Subcutaneous abdominal adipose tissue (tissue), 5 donors: ENCODE results near the gene FBN1.

Source experiments
- H3K27ac ChIP-seq: one replicate; pipeline ENCODE4 v1.7.0; 2013; ENCODE audit warnings: low read depth, mild to moderate bottlenecking, inconsistent platforms, low read length, moderate library complexity
- H3K27me3 ChIP-seq, 5 donors: one replicate each; pipeline ENCODE4 v1.7.0; 2013; ENCODE audit warnings: low read length in 5 of 5, inconsistent platforms in 1 of 5; ENCODE audit not compliant: control insufficient read depth in 5 of 5, insufficient read depth in 4 of 5
- H3K36me3 ChIP-seq, 5 donors: one replicate each; pipeline ENCODE4 v1.7.0; 2013; ENCODE audit warnings: low read length in 5 of 5; ENCODE audit not compliant: control insufficient read depth in 5 of 5, insufficient read depth in 5 of 5
- H3K4me1 ChIP-seq, 5 donors: one replicate each; pipeline ENCODE4 v1.7.0; 2013; ENCODE audit warnings: low read length in 5 of 5, mild to moderate bottlenecking in 3 of 5, moderate library complexity in 1 of 5; ENCODE audit not compliant: control insufficient read depth in 5 of 5, insufficient read depth in 5 of 5
- H3K4me3 ChIP-seq, 5 donors: one replicate each; pipeline ENCODE4 v1.7.0; 2013; ENCODE audit warnings: low read length in 5 of 5, low read depth in 1 of 5
- H3K9ac ChIP-seq, 5 donors: one replicate each; pipeline ENCODE4 v1.7.0; 2013; ENCODE audit warnings: low read length in 5 of 5, mild to moderate bottlenecking in 4 of 5, moderate library complexity in 3 of 5
- H3K9me3 ChIP-seq, 5 donors: one replicate each; pipeline ENCODE4 v1.7.0; 2013; ENCODE audit warnings: low read length in 5 of 5; ENCODE audit not compliant: control insufficient read depth in 5 of 5
- donor health status: healthy.
- donor health status: healthy.
- donor health status: healthy.
- donor health status: healthy.
- donor health status: healthy.

The FBN1 gene

DNA sequence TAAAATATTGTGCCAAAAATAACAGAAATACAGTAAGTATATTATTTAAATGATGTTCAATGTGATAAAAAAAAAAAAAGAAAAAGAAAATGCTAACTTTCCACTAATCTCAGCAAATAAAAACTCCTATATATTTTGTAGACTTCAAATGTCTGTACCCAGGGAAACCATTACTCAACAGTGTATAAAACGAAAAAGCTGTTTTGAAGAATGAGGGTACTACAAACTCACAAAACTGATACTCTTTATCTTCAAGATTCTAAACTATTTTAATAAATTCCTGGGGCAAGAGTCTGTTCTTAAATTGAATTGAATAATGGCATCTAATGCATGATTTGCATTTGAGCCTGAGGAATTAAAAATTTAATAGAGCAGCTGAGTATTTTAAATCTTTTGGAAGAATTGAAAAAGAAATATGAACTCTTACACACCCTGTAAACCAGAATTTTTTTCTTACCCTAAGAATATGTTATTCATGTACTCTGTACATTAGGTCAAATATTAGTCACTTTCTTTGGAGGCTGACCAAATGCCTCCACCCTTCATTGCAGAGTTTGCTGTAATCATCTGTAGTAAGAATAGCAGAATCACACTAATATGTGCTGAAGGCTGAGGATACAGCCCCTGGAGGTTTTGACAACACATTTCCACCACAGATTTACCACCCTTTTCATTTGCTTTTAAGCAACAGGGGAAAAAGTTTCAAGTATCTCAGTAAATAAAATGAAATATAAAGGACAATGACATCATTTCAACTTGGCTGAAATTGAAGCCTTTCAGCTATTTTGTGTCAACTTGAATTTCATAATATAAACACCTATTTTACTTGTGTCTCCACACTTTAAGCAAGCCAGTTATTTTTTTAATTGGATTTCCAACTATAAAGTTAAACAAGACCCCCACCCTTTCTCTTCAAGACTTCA is 79.7 kb downstream of the FBN1 start:
- Histone ChIP-seq H3K4me1 (peaks cover 3 to 23% (median 20%) of the 10 kb centered on the region in 5 donors), H3K9ac (peak overlapping the region in 1 of 5 donors; percentile 3), H3K27me3 (no peaks in the 10 kb centered on the region), H3K36me3 (no peaks in the 10 kb centered on the region), H3K27ac (peak overlapping the region; percentile 78), H3K4me3 (no peak overlapping the region), H3K9me3 (no peaks in the 10 kb centered on the region)

DNA sequence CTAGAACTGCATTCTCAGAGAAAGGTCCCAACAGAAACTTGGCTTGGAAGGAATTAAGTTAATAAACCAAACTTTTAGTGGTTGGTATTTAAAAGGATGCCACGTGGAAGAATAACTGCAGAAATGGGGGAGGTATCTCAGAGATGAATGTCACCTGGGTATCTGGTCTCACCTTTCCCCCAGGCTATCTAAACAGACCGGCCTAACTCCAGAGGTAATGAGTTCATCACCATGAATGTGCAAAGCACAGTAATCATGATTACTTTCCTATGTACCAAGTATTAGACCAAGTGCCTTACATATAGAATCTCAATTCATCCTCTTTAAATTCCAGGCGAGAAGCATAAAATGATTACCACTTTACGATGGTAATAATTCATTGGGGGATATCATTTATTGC is 80.8 kb downstream of the FBN1 start:
- Histone ChIP-seq H3K4me1 (peaks cover 3 to 31% (median 27%) of the 10 kb centered on the region in 5 donors), H3K27me3 (no peaks in the 10 kb centered on the region), H3K4me3 (no peak overlapping the region), H3K27ac (peak overlapping the region; percentile 78), H3K9me3 (no peaks in the 10 kb centered on the region), H3K9ac (peak overlapping the region in 1 of 5 donors; percentile 3), H3K36me3 (no peaks in the 10 kb centered on the region)

DNA sequence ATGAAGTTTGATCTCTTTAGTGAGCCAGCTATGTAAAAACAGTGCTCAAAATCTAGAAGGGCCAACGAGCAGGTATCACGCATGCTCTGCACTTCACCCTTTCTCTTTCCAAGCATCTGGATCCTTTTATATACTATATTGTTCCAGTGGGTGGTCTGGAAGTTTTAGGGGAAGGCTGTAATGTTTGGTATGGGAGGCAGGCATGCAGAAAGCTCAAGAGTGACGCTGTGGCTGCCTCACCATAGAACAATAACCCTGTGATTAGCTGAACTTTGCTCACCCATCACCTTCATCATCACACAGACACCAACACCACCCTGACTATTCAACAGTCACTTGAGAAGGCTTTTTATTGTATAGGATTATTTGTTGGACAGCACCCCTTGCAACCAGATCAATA is 81.6 kb downstream of the FBN1 start:
- no peaks in the 10 kb centered on the region for H3K9me3 ChIP-seq
- no peak overlapping the region for H3K4me3 ChIP-seq
- H3K27ac ChIP-seq, result peak overlapping the region; percentile 25
- no peaks in the 10 kb centered on the region for H3K36me3 ChIP-seq
- no peaks in the 10 kb centered on the region for H3K27me3 ChIP-seq
- peaks cover 3 to 39% (median 35%) of the 10 kb centered on the region in 5 donors for H3K4me1 ChIP-seq
- H3K9ac ChIP-seq, result no peak overlapping the region

DNA sequence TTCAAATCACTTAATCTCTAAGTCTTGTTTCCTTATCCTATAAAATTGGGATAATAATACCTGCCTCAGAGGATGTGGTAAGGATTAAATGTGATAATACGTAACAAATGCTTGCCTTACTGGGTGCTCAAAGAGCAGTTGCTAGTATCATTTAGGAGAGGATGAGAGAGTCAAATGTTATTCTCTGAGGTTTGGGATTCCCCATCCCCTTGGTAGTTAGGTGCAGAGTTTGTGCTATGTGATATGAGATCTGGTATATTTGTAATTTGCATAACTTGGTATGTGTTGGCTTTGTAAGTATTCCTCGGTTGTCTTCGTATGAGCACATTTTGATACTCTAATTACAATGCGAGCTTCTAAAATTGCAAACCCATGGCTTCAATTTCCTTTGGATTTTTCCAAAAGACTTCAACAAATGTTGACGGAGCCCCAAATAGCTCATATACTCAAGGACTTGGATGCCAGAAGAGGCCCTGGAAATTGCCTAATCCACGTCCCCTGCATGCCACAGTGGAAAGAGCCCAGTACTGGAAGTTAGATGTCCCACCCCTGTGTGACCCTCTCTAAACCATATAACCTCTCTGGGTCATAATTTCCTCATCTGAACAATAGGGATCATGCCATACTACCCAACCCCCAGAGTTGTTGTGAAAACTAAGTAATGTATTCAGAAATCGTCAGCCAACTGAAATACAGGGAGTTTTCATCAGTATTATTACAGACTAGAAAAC is 85.0 kb downstream of the FBN1 start:
- Histone ChIP-seq H3K9ac (no peak overlapping the region), H3K27me3 (no peaks in the 10 kb centered on the region), H3K9me3 (no peaks in the 10 kb centered on the region), H3K4me1 (peaks cover 0 to 28% (median 23%) of the 10 kb centered on the region in 5 donors), H3K4me3 (no peak overlapping the region), H3K27ac (peak overlapping the region; percentile 62), H3K36me3 (peaks cover 0 to 9% (median 0%) of the 10 kb centered on the region in 5 donors)

DNA sequence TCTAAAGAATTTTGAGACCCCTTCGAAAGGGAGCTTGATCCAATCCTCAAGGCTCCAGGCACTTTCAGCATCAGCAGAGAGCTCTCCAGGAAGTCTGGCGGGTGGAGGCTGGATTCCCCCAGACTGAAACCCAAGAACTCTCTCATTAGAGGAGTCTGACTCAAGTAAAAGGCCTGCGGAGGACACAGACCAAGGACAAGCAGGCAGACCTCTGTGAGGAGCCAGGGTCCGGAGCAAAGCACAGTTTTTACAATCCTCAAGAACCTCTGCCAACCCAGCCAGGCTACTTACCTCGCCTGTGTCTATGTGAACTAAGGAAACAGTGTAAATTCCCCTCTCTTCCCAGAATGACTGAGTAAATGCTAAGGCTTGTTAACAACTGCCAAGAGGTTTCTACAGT is 86.2 kb downstream of the FBN1 start:
- H3K36me3 ChIP-seq, result peaks cover 0 to 9% (median 0%) of the 10 kb centered on the region in 5 donors
- H3K9ac ChIP-seq, result peak overlapping the region in 2 of 5 donors; percentile 5 to 11
- H3K4me3 ChIP-seq, result no peak overlapping the region
- H3K9me3 ChIP-seq, result no peaks in the 10 kb centered on the region
- no peaks in the 10 kb centered on the region for H3K27me3 ChIP-seq
- peaks cover 0 to 38% (median 30%) of the 10 kb centered on the region in 5 donors for H3K4me1 ChIP-seq
- H3K27ac ChIP-seq, result peak overlapping the region; percentile 62

DNA sequence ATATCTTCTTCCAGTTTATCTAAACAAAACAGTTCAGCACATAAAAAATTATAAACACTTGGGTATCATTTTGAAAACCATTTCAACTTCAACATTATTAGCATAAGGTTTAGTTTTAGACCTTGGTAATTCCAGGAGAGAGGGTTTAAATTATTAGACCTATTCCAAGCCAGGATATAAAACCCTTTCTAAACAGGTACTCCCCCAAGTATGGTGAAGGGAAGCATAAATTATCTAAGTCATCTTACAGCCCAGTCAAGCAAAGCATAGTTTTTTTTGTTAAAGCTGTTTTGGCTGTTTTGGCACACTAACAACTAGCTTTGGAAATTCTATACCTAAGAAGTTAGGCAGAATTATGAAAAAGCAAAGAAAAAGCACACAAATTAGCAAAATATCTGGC is 87.3 kb downstream of the FBN1 start:
- H3K36me3 ChIP-seq, result peaks cover 0 to 9% (median 0%) of the 10 kb centered on the region in 5 donors
- H3K4me1 ChIP-seq, result peaks cover 0 to 47% (median 40%) of the 10 kb centered on the region in 5 donors
- no peaks in the 10 kb centered on the region for H3K27me3 ChIP-seq
- H3K9ac ChIP-seq, result no peak overlapping the region
- H3K27ac ChIP-seq, result peak overlapping the region; percentile 62
- H3K9me3 ChIP-seq, result no peaks in the 10 kb centered on the region
- no peak overlapping the region for H3K4me3 ChIP-seq

DNA sequence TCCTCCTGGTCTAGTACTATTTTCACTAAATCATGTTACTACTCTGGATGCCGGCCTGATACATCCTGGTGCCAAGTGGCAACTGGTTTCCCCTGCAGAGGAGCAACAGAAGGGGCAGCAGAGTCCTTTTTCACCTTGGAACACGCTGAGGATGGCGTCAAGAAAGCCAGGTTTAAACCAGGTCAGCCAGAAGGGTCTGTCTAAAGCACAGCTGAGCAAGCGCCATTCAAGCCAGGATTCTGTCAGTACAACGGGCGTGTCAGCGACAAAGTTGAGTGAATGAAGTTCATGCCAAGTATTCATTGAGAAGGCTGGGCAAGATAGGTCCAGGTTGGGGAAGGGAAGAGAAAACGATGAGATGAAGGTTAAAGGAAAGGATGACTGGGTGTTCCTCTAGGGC is 88.2 kb downstream of the FBN1 start:
- Histone ChIP-seq H3K9ac (no peak overlapping the region), H3K9me3 (no peaks in the 10 kb centered on the region), H3K27ac (no peak overlapping the region), H3K4me1 (peaks cover 0 to 50% (median 41%) of the 10 kb centered on the region in 5 donors), H3K36me3 (peaks cover 0 to 9% (median 0%) of the 10 kb centered on the region in 5 donors), H3K4me3 (no peak overlapping the region), H3K27me3 (no peaks in the 10 kb centered on the region)

DNA sequence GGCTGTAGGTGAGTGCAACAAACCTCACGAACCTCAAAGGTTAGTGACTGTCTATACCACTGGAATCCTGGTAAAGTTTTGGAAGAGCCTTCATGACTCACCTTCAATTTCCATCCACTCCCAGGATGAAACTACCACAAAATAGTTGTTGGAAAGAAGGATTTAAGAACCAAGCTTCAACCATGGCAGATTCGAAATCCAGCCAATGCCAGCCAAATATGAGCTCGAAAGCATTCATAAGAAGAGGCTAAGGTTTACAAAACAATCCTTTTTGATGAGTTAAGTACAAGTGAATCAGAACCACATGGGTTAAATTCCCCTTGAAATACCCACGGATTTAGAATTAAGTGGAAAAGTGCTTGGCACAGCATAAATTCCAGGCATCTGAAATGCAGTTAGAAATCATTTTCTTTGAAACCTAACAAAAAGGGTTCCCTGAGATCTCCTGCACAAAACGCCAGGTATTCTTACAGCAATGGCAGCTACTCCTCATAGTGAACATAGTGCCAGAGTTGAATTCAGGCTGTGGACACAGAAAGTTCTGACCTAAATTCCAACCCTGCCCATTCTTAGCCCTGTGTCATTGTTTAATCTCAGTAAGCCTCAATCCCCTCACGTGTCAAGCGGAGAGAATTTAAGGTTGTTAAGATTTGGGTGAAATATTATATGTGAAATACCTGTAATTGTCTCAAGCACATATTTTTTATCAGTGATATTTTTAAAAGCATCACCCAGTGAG is 89.2 kb downstream of the FBN1 start:
- Histone ChIP-seq H3K36me3 (peaks cover 0 to 9% (median 0%) of the 10 kb centered on the region in 5 donors), H3K9ac (no peak overlapping the region), H3K27me3 (no peaks in the 10 kb centered on the region), H3K9me3 (no peaks in the 10 kb centered on the region), H3K27ac (no peak overlapping the region), H3K4me3 (no peak overlapping the region), H3K4me1 (peaks cover 0 to 49% (median 37%) of the 10 kb centered on the region in 5 donors)

DNA sequence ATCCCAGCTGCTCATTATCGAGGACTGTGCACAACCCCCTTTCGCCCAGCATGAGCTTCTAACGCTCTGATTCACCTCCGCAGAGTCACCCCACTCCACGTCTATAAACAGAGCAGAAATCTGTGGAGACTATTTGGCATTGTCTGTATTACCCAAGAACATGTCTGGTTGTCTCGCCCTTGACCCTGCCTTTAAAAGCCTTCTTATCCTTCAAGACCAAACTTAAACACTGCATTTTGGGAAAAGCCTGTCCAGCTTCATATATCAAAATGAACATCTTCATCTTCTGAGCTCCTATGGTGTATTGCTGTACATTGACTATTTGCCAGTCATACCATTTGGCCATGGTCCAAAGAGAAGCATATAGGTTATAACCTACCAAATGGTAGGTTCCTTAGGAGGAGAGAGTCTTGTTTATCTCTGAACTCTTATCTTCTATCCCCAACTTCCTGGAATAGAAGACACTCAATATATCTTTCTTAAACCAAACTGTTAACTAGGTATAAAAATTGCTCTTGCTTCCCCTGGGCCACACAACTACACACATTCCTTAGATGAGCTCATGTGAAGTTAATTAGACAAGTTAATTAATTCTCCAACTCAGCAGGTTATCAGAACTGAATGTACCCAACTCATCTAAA is 90.1 kb downstream of the FBN1 start:
- H3K4me3 ChIP-seq, result no peak overlapping the region
- peaks cover 0 to 43% (median 35%) of the 10 kb centered on the region in 5 donors for H3K4me1 ChIP-seq
- H3K27me3 ChIP-seq, result no peaks in the 10 kb centered on the region
- no peaks in the 10 kb centered on the region for H3K9me3 ChIP-seq
- peak overlapping the region; percentile 1 for H3K27ac ChIP-seq
- H3K9ac ChIP-seq, result no peak overlapping the region
- H3K36me3 ChIP-seq, result peaks cover 0 to 9% (median 0%) of the 10 kb centered on the region in 5 donors
